GM12872 (cell line): ENCODE results near the gene PSORS1C1.

ENCODE experiments used
- CTCF ChIP-seq: IDR thresholded peaks from 3 replicates; pipeline ENCODE4 v1.5.1; 2011; ENCODE audit warnings: low read depth, mild to moderate bottlenecking, low read length, moderate library complexity; ENCODE audit not compliant: insufficient read depth

PSORS1C1 gene

GRCh38 chr6:31132806-31133205 is 18.2 kb downstream of the PSORS1C1 start:
- TF ChIP-seq CTCF: no peak

GRCh38 chr6:31135710-31136109 is 21.1 kb downstream of the PSORS1C1 start:
- no peak for TF ChIP-seq CTCF

GRCh38 chr6:31138982-31139381 is 24.4 kb downstream of the PSORS1C1 start, which contains the start of gene PSORS1C2:
Gene PSORS1C2 (minus strand): TSS chr6:31139066. CDS start chr6:31139026, 40 bp downstream.
- TF ChIP-seq CTCF: no peak

- no peak for TF ChIP-seq CTCF
Measured at GRCh38 chr6:31139599-31139998, 25.0 kb downstream of the PSORS1C1 start.

GRCh38 chr6:31140643-31141042 is 26.0 kb downstream of the PSORS1C1 start:
- TF ChIP-seq CTCF: no peak

- TF ChIP-seq CTCF: no peak
Measured at GRCh38 chr6:31142361-31142761, 27.8 kb downstream of the PSORS1C1 start.

GRCh38 chr6:31143148-31143547 is 28.5 kb downstream of the PSORS1C1 start:
- no peak for TF ChIP-seq CTCF
